GM18502 (cell line): ENCODE data around the gene CLEC1A.
"Not testable (repeated sequence)": the region's sequence is repeated elsewhere in the genome, so short reads cannot be mapped to it uniquely, and the experiment has no call there.

ENCODE experiments used
- ATAC-seq: cut with Tn5 transposase; IDR thresholded peaks from one replicate; pipeline ENCODE4 v1.9.1; 2021; ENCODE audit warnings: mild to moderate bottlenecking; ENCODE audit not compliant: unreplicated experiment, poor library complexity

The CLEC1A gene

DNA sequence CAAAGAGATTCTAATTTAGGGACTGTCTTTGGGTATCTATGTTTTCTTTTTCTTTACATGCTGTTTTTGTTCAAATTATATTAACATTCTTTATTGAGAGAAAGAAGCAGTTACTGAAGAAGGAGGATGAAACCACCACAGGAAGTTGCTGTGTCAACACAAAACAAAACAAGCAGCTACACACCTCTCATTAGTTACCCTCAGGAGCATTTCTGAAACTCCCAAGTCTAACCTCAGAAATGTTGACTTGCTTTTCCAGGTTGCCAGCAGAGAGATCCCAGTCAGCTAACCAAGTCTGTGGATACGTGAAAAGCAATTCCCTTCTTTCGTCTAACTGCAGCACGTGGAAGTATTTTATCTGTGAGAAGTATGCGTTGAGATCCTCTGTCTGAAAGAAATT, 33.5 kb downstream of the CLEC1A start:
- ATAC-seq: no peak

DNA sequence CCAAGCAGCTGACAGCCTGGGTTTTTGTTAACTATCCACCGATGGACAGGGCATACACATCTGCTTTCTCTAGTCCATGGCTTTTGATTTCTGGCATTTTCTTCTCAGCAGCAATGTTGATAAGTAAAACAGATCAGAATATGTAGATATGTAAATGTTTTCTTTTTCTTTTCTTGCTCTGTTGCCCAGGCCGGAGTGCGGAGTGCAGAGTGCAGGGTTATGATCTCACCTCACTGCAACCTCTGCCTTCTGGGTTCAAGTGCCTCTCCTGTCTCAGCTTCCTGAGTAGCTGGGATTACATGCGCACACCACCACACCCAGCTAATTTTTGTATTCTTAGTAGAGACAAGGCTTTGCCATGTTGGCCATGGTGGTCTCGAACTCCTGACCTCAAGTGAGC, 40.4 kb downstream of the CLEC1A start:
- no peak for ATAC-seq

DNA sequence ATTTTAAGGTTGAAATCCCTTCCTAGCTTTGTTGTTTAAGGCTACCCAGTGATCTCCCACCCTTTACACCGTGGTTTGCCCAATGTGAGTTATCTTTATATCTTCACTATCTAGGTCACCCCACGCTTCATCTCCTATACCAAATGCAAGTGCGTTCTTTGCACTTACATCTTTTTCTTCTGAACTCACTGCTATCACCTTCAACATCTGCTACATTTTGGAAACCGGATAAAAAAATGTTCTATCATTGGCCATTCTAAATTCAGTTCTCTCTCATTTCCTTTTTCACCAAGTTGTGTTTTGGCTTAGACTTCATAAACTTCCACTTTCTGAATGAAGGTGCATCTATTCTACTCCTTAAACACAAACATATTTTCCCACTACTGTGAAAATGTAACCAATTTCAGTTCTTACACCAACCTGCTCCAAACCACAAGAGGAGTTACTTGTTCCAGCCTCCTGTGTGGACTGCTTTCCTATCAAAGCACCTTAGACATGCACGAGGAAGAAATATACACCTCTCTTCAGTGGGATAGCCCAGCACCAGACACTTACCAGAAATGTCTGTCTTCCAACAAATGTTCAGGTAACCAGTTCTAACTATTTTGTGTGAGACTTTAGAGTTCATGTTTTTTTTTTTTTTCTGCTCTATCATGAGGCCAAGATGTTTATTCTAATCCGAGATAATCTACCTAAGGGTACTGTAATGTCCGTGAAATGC, 46.4 kb downstream of the CLEC1A start:
- ATAC-seq: no peak

DNA sequence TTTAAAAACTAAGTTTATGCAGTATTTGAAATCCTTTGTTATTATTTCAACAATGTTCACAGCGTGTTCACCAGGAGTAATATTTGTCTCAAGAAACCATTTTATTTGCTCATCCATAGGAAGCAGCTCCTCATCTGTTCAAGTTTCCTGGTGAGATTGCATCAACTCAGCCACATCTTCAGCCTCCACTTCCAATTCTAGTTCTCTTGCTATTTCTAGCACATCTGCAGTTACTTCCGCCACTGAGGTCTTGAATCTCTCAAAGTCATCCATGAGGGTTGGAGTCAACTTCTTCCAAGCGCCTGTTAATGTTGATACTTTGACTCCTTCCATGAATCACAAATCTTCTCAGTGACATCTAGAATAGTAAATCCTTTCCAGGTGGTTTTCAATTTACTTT, 50.3 kb downstream of the CLEC1A start:
- ATAC-seq: no peak

DNA sequence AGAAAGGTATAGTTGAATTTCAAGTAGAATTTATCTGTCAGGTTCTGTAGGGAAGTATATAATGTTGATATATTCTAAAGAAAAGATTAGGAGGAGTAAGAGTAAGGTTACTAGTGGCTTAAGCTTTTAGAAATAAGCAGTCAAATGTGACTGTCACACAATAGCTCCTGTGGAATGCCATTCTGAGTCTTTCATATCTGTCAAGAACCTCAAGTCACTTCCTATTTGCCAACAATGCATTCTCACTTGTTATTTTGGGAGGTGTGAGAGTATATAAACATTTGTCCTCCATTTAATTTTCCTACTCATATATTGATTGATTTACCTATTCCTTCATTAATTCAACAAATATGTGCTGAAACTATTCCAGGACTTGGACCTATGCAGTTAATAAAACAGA, 56.6 kb downstream of the CLEC1A start:
- ATAC-seq: no peak

DNA sequence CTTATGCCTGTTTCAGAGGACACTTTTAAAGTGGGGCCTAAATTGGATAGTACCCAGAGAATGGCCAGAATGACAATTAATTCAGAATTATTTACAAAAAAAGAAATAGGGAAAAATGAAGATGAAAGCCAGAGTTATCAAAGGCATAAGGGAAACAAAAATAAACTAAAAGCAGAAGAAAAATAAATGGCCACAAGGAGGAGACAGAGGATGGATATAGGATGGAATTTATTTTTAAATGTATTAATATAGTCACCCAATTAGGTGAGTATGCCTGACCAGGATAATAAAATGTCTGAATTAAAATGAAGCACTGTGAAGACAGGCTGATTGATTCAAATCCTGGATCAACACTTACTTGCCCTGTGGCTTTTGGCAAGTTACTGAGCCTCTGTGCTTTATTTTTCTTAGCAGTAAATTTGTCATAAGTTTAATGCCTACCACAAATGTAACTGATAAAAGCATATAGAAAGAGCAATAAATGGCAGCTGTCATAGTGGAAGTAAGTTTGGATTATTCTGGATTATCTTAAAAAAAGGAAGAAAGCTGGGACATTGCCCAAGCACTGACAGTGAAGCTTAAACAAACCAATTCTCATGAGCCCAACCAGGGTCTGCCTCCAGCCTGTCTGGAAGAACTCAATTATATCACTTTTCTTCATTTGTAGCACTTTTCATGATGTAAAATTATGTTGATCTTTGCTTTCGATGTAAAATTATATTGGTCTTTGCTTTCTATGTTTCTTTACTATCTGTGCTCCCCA, 64.8 kb downstream of the CLEC1A start:
- no peak for ATAC-seq

DNA sequence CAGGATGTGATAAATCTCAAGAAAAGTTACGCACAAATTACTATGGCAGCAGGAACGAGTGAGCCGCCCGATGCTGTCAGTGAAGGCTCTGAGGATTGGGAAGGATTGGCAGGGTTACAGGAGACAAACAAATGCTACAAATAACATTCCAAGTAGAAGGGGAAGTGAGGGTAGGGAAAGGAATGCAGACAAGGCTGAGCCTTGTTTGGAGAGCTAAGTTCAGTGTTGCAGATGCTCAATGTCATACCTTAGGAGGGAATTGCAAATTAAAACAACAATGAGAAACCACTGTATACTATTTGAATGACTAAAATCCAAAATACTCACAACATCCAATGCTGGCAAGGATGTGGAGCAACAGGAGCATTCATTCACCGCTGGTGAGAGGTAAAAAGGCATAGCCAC, 67.0 kb downstream of the CLEC1A start:
- no peak for ATAC-seq

DNA sequence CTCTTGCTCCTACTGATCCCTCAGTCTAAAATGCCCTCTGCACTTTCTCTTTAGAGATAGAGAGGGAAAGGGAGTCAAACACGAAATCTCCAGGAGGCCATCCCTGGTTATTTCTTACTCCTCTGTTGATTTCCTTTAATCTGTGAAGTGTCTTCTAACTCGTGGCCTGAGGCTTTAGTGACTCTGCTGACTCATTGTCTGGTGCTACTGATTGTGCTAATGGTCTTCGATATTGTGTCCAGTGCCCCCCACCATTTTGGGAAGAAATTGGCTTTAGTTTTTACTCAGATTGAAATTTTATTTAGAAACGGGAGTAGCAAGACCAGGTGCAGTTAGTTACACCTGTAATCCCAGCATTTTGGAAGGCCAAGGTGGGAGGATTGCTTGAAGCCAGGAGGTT, 67.5 kb downstream of the CLEC1A start:
- no peak for ATAC-seq

DNA sequence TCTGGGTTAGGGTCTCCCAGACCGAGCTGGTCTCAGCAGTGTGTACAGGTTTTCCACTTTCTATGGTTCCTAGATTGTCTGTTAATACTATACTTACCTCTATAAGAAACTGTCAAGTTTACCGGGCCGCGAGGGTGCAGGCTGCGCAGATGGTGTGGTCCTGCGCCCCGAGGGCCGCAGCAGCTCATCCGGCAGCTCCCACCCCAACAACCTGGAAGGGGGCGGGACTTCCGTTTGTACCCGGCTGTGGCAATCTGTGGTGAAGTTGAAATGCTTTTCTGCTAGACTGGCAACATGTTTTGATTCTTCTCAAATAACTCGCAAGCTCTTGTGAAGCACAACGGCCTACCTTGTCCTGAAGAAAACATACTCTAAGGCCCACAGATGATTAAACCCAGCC, 68.3 kb downstream of the CLEC1A start, which contains the start of gene CLEC9A:
CLEC9A (plus strand) TSS at position 237 of the 400 bp plus-strand sequence. CDS start 22,006 bp downstream, outside the sequence.
- ATAC-seq: no peak

DNA sequence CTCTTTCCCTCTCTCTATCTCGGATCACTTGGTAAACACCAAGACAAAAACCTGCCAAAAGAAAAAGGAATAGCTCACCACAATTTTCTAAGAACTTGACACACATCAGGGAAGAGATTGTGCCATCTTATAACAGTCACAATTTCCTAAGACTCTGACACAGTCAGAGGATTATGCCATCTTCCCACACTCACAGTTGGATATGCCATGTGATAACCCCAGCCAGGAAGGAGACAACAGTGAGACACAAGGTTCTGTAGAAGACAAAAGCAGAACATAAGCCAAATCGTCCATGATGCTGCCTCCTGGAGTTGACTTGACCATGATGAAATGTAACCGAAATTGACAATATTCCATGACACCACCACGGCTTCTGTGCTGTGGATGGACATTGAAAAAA, 71.1 kb downstream of the CLEC1A start:
- ATAC-seq: no peak

DNA sequence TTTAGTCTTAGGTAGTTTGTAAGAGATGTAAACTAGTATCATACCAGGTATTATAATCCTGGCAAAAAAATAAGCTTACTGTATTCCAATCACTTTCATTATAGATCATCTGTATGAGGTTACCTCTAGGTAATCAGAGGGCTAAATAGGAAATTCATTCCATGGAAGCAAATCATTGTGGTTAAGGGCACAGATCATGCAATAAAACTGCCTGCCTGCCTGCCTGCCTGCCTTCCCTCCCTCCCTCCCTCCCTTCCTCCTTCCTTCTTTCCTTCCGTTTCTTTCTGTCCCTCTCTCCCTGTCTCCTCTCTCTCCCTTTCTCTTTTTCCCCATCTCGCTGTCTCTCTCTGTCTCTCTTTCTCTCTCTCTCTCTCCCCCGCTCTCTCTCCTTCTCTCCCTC, 71.5 kb downstream of the CLEC1A start:
- no peak for ATAC-seq

DNA sequence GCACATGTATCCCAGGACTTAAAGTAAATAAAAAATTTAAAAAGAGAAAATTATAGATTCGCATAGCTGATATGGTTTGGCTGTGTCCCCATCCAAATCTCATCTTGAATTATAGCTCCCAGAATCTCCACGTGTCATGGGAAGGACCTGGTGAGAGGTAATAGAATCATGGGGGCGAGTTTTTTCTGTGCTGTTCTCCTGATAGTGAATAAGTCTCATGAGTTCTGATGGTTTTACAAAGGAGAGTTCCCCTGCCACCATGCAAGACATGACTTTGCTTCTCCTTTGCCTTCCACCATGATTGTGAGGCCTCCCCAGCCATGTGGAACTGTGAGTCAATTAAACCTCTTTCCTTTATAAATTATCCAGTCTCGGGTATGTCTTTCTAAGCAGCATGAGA, 72.1 kb downstream of the CLEC1A start:
- ATAC-seq: not testable (repeated sequence)

DNA sequence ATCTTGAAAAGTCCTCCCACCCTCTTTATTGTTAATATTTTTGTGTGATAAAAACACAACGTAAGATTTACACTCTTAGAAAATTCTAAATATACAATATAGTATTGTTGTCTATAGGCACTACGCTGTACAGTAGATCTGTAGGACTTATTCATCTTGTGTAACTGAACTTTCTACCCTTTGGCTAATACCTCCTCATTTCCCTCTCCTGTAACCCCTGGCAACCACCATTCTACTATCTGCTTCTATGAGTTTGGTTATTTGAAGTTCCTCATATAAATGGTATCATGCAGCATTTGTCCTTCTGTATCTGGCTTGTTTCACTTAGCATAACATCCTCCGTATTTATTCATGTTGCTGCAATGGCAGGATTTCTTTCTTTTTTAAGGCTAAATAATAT, 73.5 kb downstream of the CLEC1A start:
- ATAC-seq: no peak

DNA sequence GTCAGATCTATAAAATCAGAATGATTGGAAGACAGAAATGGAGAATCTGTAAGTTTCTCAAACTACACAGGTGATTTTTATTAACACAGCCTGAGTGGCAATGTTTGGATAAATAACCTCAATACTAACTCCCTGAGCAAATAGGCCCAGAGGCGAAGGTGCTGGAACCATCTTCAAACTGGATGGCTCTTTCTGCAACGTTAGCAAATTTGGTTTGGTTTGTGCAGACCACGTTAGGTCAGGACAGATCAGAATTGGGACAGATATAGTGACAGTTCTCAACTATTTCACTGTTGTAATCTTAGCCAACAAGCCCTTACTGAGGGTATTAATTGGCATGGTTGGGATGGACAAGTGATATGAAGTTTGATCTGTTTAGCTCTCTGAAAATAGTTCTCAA, 77.4 kb downstream of the CLEC1A start:
- ATAC-seq: no peak
